GM19043 (cell line): ENCODE measurements around the gene PRRC2C.

Experiments used
- ATAC-seq: cut with Tn5 transposase; IDR thresholded peaks from one replicate; pipeline ENCODE4 v1.9.1; 2021; ENCODE audit warnings: low read depth; ENCODE audit not compliant: unreplicated experiment

PRRC2C gene

GRCh38 chr1:171625225-171625624 lies 139.9 kb downstream of the PRRC2C start:
- ATAC-seq, result no peak

- ATAC-seq, result no peak
Observed at GRCh38 chr1:171627020-171627419, 141.7 kb downstream of the PRRC2C start.

GRCh38 chr1:171628225-171628624 lies 142.9 kb downstream of the PRRC2C start:
- no peak for ATAC-seq

GRCh38 chr1:171635661-171636060 lies 150.3 kb downstream of the PRRC2C start:
- no peak for ATAC-seq

GRCh38 chr1:171636141-171636540 lies 150.8 kb downstream of the PRRC2C start:
- ATAC-seq, result no peak

GRCh38 chr1:171637928-171638576 lies 152.7 kb downstream of the PRRC2C start:
- no peak for ATAC-seq

GRCh38 chr1:171640225-171640624 lies 154.9 kb downstream of the PRRC2C start:
- no peak for ATAC-seq

- no peak for ATAC-seq
Observed at GRCh38 chr1:171641076-171641864, 155.9 kb downstream of the PRRC2C start.

- ATAC-seq, result no peak
Observed at GRCh38 chr1:171642197-171642596, 156.9 kb downstream of the PRRC2C start.
